ENCODE results near the gene SIGLEC1. TPM values are rescaled to one million over a fixed set of nuclear protein-coding genes. Genes with fewer than 3 reads are reported as not detected.

Gene SIGLEC1
- total RNA-seq, 6 experiments from 2014 or later: not detected

- Mint-ChIP-seq H3K36me3 (ENCODE audit: low read depth) (no peaks in the 10 kb centered on the region), H3K27ac (no peak overlapping the region), H3K4me1 (ENCODE audit: low read depth) (no peaks in the 10 kb centered on the region), H3K4me3 (no peak overlapping the region), H3K27me3 (ENCODE audit: insufficient read depth) (peaks cover 51% of the 10 kb centered on the region), H3K9me3 (no peaks in the 10 kb centered on the region)
- DNase-seq: no peak
- no peak for TF ChIP-seq CTCF (IDR thresholded peaks at IDR 0.05)
Measured at GRCh38 chr20:3733119-3733995, 21.0 kb upstream of the SIGLEC1 start.

GRCh38 chr20:3732327-3733118 is 20.1 kb upstream of the SIGLEC1 start, which contains the start of gene HSPA12B:
Gene HSPA12B (plus strand): TSS chr20:3732685. CDS start chr20:3738675, 5,990 bp downstream.
- no peaks in the 10 kb centered on the region for H3K36me3 Mint-ChIP-seq (ENCODE audit: low read depth)
- H3K9me3 Mint-ChIP-seq: no peaks in the 10 kb centered on the region
- no peak within 1 kb of the TSS for H3K27ac Mint-ChIP-seq
- H3K4me1 Mint-ChIP-seq (ENCODE audit: low read depth): peaks cover 8% of the 10 kb centered on the region
- DNase-seq: no peak
- H3K4me3 Mint-ChIP-seq: no peak within 1 kb of the TSS
- TF ChIP-seq CTCF (IDR thresholded peaks at IDR 0.05): no peak
- H3K27me3 Mint-ChIP-seq (ENCODE audit: insufficient read depth): peaks cover 54% of the 10 kb centered on the region

- Mint-ChIP-seq H3K4me3 (no peak overlapping the region), H3K27me3 (ENCODE audit: insufficient read depth) (peaks cover 56% of the 10 kb centered on the region), H3K4me1 (ENCODE audit: low read depth) (peaks cover 14% of the 10 kb centered on the region), H3K36me3 (ENCODE audit: low read depth) (no peaks in the 10 kb centered on the region), H3K9me3 (no peaks in the 10 kb centered on the region), H3K27ac (no peak overlapping the region)
- no peak for TF ChIP-seq CTCF (IDR thresholded peaks at IDR 0.05)
- DNase-seq: no peak
Measured at GRCh38 chr20:3731944-3732326, 19.5 kb upstream of the SIGLEC1 start.

GRCh38 chr20:3730803-3731672 is 18.6 kb upstream of the SIGLEC1 start:
- DNase-seq: no peak
- peaks cover 16% of the 10 kb centered on the region for H3K4me1 Mint-ChIP-seq (ENCODE audit: low read depth)
- no peak overlapping the region for H3K4me3 Mint-ChIP-seq
- H3K36me3 Mint-ChIP-seq (ENCODE audit: low read depth): no peaks in the 10 kb centered on the region
- H3K27me3 Mint-ChIP-seq (ENCODE audit: insufficient read depth): peaks cover 52% of the 10 kb centered on the region
- no peaks in the 10 kb centered on the region for H3K9me3 Mint-ChIP-seq
- no peak for TF ChIP-seq CTCF (IDR thresholded peaks at IDR 0.05)
- no peak overlapping the region for H3K27ac Mint-ChIP-seq
